GM19463 (cell line): ENCODE results near the gene FRMPD4.

Experiments used
- ATAC-seq: cut with Tn5 transposase; IDR thresholded peaks from one replicate; pipeline ENCODE4 v1.9.1; 2021; ENCODE audit warnings: mild to moderate bottlenecking, moderate library complexity; ENCODE audit not compliant: unreplicated experiment

The FRMPD4 gene

DNA sequence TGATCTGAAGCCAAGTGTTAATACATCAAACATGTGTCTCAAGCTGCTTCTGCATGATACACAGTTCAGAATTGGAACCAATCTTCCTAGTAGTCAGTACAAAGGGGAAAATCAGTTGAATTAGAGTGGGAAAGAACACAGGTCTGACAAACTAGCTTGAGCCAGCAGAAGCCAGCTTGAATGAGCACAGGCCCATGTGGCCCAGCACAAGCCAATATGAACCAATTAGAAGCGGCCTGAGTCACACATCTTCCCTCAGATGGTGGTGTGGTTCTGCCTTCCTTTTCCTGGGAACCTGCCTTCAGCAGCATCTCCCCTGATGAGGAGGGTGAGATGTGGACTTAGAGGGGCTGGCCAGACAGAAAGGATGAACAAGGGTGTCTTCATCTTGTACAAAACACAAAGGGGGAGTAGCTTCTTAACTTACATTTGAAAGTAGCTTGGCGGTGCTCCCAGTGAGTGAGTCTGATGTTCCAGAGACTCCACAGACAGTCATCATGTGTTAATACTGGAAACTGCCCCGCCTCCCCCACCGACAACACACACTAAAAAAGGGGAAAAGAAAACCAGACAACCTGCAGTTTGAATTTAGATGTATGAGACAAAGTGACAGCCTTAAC lies 72.0 kb downstream of the FRMPD4 start:
- no peak for ATAC-seq

GRCh38 chrX:12210971-12211370 lies 72.7 kb downstream of the FRMPD4 start:
- no peak for ATAC-seq

DNA sequence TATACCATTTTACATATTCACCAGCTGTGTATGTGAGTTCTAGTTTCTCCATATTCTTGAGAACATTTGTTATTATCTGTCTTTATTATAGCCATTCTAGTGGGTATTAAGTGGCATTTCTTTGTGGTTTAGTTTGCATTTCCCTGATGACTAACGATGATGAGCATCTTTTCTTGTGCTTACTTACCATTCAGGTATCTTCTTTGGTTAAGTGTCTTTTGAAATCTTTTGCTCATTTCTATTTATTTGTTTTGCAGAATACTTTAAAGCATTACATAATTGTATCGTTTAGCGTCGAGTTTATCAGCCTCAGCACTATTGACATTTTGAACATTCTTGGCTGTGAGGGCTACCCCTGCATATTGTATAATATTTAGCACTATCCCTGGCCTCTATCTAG lies 85.4 kb downstream of the FRMPD4 start:
- ATAC-seq, result no peak

DNA sequence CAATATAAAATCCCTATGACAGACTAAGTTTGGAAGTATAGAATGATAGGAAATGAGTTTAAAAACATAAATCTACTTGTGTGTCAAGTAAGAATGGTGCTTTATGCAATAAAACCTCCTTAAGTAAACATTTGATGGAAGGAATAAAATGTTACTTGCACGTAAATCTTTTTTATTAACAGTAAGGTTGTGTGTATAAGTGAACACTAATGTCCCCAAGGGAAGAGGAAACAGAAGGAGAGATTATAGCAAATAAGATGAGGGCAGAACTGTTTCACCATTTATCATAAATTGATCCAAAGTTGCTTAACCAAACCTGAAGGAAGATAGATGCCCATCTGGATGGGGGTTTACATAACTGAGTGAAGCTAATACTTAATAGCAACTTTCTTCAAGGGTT lies 86.8 kb downstream of the FRMPD4 start:
- ATAC-seq, result no peak

DNA sequence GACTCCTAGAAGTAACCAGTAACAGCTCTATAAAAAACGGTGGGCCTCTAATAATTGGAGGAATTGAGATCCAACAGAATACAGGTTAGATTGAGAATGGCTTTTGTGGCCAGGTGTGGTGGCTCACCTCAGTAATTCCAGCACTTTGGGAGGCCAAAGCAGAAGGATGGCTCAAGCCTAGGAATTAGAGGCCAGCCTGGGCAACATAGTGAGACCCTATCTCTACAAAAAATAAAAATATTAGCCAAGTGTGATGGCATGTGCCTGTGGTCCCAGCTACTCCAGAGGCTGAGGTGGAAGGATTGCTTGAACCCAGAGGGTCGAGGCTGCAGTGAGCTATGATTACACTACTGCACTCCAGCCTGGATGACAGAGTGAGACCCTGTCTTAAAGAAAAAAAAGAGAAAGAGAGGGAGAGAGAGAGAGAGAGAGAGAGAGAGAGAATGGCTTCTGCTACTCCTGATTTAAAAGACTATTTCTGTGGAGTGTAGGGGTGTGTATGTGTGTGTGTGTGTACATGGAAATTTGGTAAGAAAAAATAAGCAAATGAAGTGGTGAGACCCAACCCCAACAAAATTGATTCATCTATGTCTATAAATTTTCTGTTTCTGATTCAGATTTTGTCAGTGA lies 89.3 kb downstream of the FRMPD4 start:
- no peak for ATAC-seq

GRCh38 chrX:12228862-12229261 lies 90.6 kb downstream of the FRMPD4 start:
- ATAC-seq, result no peak

GRCh38 chrX:12229986-12230385 lies 91.7 kb downstream of the FRMPD4 start:
- ATAC-seq, result no peak

DNA sequence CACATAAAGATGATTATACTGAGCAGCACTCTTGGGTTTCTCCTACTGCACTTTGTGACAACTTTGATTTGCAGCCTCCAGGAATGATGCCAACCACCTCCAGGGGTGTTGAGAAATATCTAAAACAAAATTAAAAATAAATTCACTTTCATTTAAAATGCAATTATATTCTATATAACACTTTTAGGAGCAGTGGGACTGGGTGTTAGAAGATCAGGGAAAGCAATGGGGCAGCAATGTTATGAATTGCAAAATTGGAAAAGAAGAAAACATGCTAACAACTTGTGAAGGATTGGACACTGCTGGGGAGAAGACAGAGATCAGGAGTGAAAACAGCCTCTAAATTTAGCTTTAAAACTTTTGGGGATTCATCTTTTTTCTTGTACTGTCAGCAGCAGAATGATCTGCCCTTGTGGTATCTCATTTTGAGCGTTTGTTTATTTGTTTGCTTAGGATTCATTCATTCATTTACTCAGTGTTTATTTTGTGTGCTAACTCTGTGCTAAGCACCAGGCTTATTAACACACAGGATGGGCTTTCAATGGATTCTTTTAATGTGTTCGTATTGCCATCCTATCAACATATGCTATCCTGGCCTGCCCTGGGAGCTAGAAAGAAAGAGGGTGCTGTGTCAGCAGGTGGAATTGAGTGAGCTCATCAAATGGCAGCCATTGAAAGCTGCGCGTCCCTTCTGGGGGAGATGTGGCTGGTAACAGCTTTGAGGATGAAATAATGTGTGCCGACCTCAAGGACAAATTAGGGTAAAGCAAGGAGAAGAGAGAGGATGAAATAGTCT lies 96.5 kb downstream of the FRMPD4 start:
- ATAC-seq, result no peak

GRCh38 chrX:12236156-12236555 lies 97.9 kb downstream of the FRMPD4 start:
- no peak for ATAC-seq

- ATAC-seq, result no peak
Measured at GRCh38 chrX:12237131-12237530, 98.9 kb downstream of the FRMPD4 start.

DNA sequence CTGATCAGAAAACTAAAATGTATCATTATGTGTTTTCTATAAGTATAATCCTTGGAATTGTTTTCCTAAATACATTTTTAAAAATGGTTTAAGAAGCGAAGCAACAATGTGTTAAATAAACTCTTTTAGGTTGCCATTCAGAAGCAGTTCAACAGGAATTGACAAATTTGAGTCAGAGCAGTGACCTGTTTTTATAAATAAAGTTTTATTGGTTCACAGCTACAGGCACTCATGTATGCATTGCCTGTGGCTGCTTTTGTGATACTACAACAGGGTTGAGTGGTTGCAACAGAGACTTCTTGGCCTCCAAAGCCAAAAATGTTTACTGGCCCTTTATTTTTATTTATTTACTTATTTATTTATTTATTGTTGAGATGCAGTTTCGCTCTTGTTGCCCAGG lies 99.5 kb downstream of the FRMPD4 start:
- no peak for ATAC-seq

- ATAC-seq, result no peak
Measured at GRCh38 chrX:12239356-12240082, 101.2 kb downstream of the FRMPD4 start.

- ATAC-seq, result no peak
Measured at GRCh38 chrX:12240491-12240890, 102.2 kb downstream of the FRMPD4 start.

DNA sequence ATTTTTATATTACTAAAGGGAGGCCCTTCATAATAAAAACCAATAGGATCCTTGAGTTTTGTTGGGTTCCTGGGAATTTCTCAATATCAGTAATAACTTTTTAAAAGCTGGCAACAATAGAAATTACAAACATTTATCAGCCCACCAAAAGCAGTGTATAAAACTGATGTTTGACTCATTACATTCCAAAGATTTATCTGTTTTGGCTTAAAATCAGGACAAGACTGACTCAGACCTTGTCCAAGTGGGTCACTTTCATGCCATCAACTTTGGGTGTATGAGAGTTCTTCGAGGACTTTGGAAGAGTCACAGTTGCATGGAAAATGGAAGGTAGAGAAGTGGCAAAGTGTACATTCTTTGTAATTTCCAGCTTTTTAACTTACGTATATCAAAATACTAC lies 102.8 kb downstream of the FRMPD4 start:
- no peak for ATAC-seq

DNA sequence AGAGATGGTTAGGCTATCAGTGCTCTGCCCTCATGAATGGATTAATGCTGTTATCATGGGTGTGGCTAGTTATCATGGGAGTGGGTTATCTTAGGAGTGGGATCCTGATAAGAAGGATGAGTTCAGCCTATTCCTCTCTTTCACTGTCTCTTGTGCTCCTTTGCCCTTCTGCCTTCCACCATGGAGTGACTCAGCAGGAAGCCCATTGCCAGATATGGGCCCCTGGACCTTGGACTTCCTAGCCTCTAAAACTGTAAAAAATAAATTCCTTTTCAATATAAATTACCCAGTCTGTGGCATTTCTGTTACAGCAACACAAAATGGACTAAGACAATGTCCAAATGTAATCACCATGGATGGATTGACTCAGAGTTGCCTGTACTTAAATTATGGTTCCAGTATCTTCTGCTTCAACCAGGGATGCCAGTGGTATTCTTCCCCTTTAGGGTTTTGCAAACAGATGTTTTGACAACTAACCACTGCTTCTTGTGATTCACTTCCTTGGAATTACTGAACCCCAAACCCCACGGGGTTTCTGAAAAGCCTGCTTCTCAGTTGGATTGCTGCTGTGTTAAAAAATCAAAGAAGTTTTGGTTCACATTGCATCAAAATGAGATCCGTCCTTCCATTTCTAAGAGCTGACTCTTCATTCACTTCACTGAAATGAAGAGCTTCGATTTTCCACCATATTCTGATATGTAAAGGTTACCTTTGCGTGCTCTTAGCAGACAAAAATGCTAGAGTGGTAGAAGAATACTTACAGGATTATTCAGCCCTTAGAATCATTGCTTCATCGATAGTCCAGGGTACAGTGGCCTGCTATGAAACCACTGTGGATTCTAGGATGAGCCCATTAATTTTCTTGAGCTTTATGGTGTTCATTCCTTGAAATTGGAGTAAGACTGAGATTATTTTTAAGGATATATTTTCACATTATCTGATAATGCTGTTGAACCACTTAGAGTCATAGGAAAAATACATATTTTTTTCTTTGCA lies 107.7 kb downstream of the FRMPD4 start:
- no peak for ATAC-seq

DNA sequence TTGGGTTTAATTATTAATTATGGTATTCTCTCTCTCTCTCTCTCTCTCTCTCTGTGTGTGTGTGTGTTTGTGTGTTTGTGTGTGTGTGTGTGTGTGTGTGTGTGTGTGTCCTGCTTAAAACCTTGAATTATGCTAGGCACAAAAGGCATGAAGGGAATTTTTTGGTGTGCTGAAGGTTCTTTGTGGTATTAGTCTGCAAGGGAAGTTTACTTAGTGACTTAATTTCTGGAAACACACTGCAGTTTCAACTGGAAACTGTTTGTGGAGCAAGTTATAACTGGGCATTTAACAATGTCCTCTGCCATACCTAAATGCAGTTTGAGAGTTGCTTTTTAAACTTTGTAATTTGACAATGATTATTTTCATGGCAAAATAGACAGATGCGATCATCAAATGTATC lies 111.7 kb downstream of the FRMPD4 start:
- no peak for ATAC-seq

GRCh38 chrX:12263211-12263610 lies 124.9 kb downstream of the FRMPD4 start:
- ATAC-seq, result no peak

DNA sequence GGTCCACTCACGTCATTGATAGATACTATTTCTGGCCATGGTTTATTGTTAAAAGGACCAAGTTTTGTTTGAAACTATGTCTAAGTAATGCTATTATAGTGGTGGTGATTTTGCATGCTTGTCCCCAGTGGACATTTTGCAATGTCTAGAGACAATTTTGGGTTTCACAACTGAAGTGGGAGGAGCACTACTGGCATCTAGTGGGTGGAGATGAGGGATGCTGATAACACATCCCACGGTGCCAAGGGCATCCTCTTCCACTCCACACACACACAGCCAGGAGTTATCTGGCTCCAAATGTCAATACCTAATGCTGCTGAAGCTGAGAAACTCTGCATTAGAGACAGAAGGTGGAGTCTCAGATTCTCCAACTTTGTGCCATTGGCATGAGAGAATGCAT lies 131.2 kb downstream of the FRMPD4 start:
- no peak for ATAC-seq

DNA sequence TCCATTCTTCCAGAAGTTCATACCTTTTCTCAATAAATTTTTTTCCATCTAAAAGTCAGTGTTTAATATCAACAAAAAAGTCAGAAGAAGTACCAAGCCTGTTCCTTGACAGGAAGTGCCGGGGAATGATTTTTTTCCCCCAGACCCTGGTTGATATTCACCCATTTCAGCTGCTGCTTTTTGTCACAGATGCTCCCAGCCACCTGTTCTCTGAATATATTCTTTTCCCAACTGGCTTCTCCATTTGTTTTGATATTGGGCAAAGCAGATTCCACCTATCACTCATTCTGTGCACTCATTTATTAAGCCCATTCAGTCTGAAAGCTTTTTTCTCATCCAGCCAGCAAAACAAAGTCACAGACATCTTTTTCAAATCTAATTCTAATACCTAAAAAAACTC lies 139.9 kb downstream of the FRMPD4 start:
- no peak for ATAC-seq

GRCh38 chrX:12282991-12283390 lies 144.7 kb downstream of the FRMPD4 start:
- no peak for ATAC-seq
